Right atrium auricular region (tissue), 2 donors: Measurements from ENCODE around the gene PDAP1. TPM values are rescaled to one million over a fixed set of nuclear protein-coding genes. Genes with fewer than 3 reads are reported as not detected.

Experiments used
- DNase-seq: peaks from one replicate; pipeline ENCODE4 v3.0.0-alpha.2; 2019; ENCODE audit warnings: low spot score
- H3K27ac ChIP-seq, 2 donors: fragments of 200-600 bp; sonication (generic); 1 replicate in 1 of 2; 2 replicates in 1 of 2; pipeline ENCODE4 v1.5.1; 2016 to 2019
- H3K27me3 ChIP-seq, 2 donors: fragments of 200-600 bp; sonication (generic); one replicate each; pipeline versions ENCODE4 v1.5.1 to v1.6.0; 2017 to 2019
- H3K36me3 ChIP-seq: fragments of 200-600 bp; sonication (generic); one replicate; pipeline ENCODE4 v1.5.1; 2016
- H3K4me1 ChIP-seq, 2 donors: fragments of 200-600 bp; sonication (generic); one replicate each; pipeline versions ENCODE4 v1.5.1 to v1.6.0; 2017 to 2019
- H3K4me3 ChIP-seq, 2 donors: fragments of 200-600 bp; sonication (generic); 1 replicate in 1 of 2; 2 replicates in 1 of 2; pipeline ENCODE4 v1.5.1; 2017 to 2019; ENCODE audit warnings: mild to moderate bottlenecking in 1 of 2, moderate library complexity in 1 of 2
- H3K9me3 ChIP-seq, 2 donors: fragments of 200-600 bp; sonication (generic); one replicate each; pipeline ENCODE4 v1.5.1; 2019
- CTCF ChIP-seq, 2 donors: fragments of 200-600 bp; sonication (generic); IDR thresholded peaks; one replicate each; pipeline ENCODE4 v1.5.1; 2019; ENCODE audit warnings: antibody characterized with exemption in 2 of 2
- total RNA-seq, 2 donors: library from RNA; depleted of rRNA; stranded (reverse); fragments of >200 nt; gene quantifications; one replicate each; pipeline ENCODE4 v1.1.0, GENCODE V29; 2016

The PDAP1 gene, protein sequence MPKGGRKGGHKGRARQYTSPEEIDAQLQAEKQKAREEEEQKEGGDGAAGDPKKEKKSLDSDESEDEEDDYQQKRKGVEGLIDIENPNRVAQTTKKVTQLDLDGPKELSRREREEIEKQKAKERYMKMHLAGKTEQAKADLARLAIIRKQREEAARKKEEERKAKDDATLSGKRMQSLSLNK
- 10 to 100 TPM; 70.9 to 93.3 TPM for total RNA-seq

GRCh38 chr7:99408379-99409191 is at the start of gene PDAP1, which contains the start of gene BUD31:
Gene PDAP1, minus strand, starts transcription at chr7:99408597. Its CDS starts 49 bp downstream, at chr7:99408548.
Gene BUD31, plus strand, starts transcription at chr7:99408969. Its CDS starts 2,124 bp downstream, at chr7:99411093.
- H3K9me3 ChIP-seq, result no peaks in the 10 kb centered on the region
- peaks cover 0 to 36% of the 10 kb centered on the region in 2 donors for H3K4me1 ChIP-seq
- H3K36me3 ChIP-seq, result peaks cover 34% of the 10 kb centered on the region
- H3K4me3 ChIP-seq, result peak within 1 kb of the TSS; percentile 96 to 97
- DNase-seq, result peak; percentile 96
- TF ChIP-seq CTCF (IDR thresholded peaks at IDR 0.05), result no peak
- H3K27me3 ChIP-seq, result no peaks in the 10 kb centered on the region
- H3K27ac ChIP-seq, result peak within 1 kb of the TSS; percentile 95 to 97

- H3K4me1 ChIP-seq, result peaks cover 0 to 40% of the 10 kb centered on the region in 2 donors
- H3K27ac ChIP-seq, result no peak overlapping the region
- H3K9me3 ChIP-seq, result no peaks in the 10 kb centered on the region
- no peak for DNase-seq
- H3K36me3 ChIP-seq, result peaks cover 42% of the 10 kb centered on the region
- no peaks in the 10 kb centered on the region for H3K27me3 ChIP-seq
- TF ChIP-seq CTCF (IDR thresholded peaks at IDR 0.05), result no peak
- no peak overlapping the region for H3K4me3 ChIP-seq
Observed at GRCh38 chr7:99457650-99458493, 49.5 kb upstream of the PDAP1 start.

DNA sequence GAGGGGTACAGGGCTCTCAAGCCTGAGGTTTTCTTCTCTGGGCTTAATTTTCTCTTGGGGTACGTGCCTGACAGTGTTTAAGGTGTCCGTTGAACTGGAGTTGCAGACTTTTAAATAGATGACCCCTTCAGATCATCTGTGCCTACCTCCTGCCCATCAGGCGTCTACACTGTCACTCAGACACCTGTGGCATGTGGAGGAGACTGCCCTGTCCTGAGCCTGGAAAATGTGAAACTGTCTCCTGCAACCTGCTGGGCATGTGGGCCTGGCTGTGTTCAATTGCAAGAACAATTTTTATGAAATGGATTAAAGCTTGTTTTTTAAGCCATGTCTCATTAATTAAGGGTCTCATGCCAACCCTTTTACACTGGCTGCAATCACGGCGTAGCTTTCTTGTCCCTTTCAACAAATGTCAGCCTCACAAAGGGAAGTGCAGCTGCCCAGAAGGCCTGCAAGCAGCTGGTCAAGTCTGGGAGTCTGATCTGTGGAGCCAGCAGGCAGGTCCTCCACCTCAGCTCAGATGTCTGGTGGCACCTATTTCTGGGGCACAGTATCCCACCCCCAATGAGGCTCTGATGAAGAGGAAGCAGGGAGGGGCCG is 48.8 kb upstream of the PDAP1 start:
- H3K4me3 ChIP-seq, result no peak overlapping the region
- H3K4me1 ChIP-seq, result peaks cover 0 to 40% of the 10 kb centered on the region in 2 donors
- no peak overlapping the region for H3K27ac ChIP-seq
- no peaks in the 10 kb centered on the region for H3K9me3 ChIP-seq
- H3K36me3 ChIP-seq, result peaks cover 48% of the 10 kb centered on the region
- no peaks in the 10 kb centered on the region for H3K27me3 ChIP-seq
- no peak for TF ChIP-seq CTCF (IDR thresholded peaks at IDR 0.05)
- DNase-seq, result no peak

DNA sequence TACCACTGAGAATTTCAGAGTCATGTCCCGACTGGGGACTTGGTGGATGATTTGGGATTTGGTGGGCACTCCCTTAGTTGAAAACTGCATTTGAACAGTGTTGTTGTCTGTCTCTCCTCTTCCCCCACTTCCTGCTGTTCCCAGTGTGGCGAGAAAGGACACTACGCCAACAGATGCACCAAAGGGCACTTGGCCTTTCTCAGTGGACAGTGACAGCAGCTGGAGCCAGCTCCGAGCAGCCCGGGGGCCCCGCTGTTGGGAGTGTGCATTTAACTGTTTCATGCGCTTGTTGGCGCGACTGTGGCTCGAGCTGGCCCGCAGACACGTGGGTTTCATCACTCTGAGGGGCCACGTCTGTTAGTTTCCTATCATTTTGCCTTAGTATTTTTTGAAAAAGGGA is 47.9 kb upstream of the PDAP1 start:
- H3K9me3 ChIP-seq, result no peaks in the 10 kb centered on the region

More for the DNA sequence above, 47.9 kb upstream of the PDAP1 start:
- Histone ChIP-seq H3K36me3 (peaks cover 53% of the 10 kb centered on the region), H3K4me1 (peaks cover 0 to 34% of the 10 kb centered on the region in 2 donors), H3K27ac (no peak overlapping the region), H3K4me3 (no peak overlapping the region), H3K27me3 (no peaks in the 10 kb centered on the region)
- DNase-seq, result no peak
- TF ChIP-seq CTCF (IDR thresholded peaks at IDR 0.05), result no peak
